ENCODE results near the gene TCN1. TPM values are rescaled to one million over a fixed set of nuclear protein-coding genes. Genes with fewer than 3 reads are reported as not detected.
"Not testable (repeated sequence)": the region's sequence is repeated elsewhere in the genome, so short reads cannot be mapped to it uniquely, and the experiment has no call there.

The TCN1 gene
- total RNA-seq, 1 donor from 2014 or later: 45.8 TPM

DNA sequence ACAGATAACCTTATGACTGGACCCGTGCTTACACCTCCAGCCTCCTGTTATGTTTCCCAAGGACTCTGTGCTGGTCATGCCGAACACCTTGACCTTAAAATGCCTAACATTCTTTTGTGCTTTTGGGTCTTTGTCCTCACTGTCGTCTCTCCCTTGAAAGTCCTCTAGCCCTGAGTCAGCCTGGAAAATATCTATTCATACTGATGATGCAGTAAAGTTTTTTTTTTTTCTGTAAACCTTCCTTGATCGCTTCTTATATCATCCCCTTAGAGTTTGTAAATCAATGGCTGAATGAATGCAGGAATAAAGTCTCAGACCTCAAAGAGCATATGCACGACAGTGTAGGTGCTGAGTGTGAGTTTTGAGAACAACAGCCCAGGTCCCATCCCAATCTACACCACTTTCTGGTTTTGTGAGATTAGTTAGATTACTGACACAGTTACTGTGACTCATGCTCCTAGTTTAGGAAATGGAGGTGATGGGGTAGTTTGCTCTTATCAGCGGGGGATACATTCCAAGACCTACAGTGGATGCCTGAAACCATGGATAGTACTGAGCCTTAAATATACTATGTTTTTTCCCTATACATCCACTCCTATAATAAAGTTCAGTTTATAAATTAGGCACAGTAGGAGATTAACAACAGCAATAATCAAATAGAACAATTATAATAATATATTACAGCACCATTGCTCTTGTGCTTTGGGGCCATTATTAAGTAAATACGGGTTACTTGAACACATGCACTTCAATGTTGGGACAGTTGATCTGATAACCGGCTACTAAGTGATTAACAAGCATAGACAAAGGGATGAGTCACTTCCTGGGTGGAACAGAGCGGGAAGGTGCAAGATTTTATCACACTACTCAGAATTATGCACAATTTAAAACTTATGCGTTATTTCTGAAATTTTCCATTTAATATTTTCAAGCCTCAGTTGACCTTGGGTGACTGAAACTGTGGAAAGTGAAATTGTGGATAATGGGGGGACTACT, 8.6 kb downstream of the TCN1 start:
- ATAC-seq: peak; percentile 55

- no peak for ATAC-seq
These were observed 11.4 kb downstream of the TCN1 start for GRCh38 chr11:59854871-59855270.

DNA sequence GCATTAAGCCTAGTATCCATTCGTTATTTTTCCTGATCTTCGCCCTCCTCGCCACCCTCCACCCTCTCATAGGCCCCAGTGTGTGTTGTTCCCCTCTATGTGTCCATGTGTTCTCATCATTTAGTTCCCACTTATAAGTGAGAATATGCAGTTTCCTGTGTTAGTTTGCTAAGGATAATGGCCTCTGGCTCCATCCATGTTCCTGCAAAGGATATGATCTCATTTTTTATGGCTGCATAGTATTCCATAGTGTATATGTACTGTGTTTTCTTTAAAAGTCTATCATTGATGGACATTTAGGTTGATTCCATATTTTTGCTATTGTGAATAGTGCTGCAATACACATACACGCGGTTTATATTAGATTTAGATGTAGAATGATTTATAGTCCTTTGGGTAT, 14.9 kb downstream of the TCN1 start:
- ATAC-seq: not testable (repeated sequence)

DNA sequence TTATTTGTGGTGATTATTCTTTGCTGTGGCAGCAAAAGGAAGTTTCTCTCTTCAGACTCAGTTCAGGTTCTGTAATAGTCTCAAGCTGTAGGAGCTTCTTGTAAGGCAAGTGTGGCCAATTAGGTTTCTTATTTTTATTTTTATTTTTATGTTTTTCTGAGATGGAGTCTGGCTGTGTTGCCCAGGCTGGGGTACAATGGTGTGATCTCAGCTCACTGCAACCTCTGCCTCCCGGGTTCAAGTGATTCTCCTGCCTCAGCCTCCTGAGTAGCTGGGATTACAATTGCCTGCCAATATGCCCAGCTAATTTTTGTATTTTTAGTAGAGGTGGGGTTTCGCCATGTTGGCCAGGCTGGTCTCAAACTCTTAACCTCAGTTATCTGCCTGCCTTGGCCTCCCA, 16.7 kb downstream of the TCN1 start:
- not testable (repeated sequence) for ATAC-seq

GRCh38 chr11:59849129-59849528, 17.2 kb downstream of the TCN1 start:
- peak; percentile 51 for ATAC-seq

DNA sequence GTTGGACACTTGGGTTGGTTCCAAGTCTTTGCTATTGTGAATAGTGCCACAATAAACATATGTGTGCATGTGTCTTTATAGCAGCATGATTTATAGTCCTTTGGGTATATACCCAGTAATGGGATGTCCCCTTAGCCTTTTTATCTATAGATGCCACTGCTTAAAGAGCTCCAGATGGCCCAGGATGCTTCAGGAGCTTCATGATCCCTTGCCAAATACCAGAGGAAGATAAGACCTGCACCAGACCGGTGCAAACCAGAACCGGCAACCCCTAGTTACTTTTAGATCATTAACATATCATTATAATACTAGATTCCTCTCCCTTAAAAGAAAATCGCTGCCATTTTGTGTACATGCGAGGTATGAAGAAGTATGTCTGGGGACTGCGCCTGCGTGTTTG, 17.8 kb downstream of the TCN1 start:
- ATAC-seq: not testable (repeated sequence)

GRCh38 chr11:59847626-59848025, 18.7 kb downstream of the TCN1 start:
- no peak for ATAC-seq

DNA sequence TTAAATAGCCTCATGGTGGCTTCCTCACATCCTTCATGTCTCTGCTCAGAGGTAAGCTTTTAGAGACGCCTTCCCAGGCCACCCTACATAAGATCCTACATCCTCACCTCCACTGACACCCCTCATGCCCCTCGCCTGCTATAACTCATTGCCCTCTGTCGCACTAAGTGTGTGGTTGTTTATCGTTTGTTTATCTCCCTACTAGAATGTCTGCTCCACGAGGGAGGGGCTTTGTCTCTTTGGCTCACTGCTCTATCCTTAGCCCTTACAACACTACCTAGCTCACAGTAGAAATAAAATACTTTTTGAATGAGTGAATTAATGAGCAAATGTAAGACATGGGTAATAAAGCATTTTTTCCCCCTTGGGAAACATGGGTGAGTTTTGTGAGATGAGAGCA, 19.7 kb downstream of the TCN1 start:
- ATAC-seq: no peak

- ATAC-seq: no peak
These were observed 20.9 kb downstream of the TCN1 start, which contains the start of gene CBLIF for GRCh38 chr11:59845399-59845798. Gene CBLIF (minus strand): TSS chr11:59845499. CDS start chr11:59845453, 46 bp downstream.

DNA sequence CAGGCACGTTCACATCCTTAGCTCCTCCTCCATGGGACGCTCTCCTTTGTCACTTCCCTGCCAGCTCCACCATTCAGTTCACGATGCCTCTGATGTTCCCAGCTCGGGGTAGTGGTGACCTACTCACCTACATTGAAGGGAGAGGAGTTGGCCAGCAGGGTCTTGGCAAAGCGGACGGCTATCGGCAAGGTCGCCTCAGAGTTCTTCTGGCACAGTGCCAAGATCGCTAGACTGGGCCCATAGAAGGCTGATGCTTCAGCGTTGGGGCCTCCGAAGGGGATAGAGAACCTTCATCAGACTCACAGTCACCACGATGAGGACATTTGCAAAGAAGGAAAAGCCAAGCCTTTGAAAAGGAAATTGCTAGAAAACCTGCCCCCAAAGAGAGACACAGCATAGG, 24.0 kb downstream of the TCN1 start:
- no peak for ATAC-seq

DNA sequence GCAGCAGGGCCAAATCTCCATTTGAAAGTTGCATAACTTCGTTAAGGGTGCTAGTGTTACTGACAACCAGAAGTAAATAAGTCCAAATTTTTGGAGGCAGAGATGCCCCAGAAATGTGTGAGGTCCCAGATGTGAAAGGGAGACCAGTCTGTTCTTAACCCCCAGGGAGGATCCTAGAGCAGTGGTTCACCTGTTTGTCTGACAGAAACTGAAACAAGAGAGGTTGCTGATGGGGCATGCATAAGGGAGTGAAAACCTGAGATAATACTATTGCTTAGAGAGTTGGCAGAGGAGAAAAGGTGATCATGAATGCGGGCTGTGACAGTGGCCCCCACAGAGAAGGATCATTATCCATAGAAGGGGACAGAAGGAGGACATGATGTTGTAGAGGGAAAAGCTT, 24.8 kb downstream of the TCN1 start:
- ATAC-seq: no peak

DNA sequence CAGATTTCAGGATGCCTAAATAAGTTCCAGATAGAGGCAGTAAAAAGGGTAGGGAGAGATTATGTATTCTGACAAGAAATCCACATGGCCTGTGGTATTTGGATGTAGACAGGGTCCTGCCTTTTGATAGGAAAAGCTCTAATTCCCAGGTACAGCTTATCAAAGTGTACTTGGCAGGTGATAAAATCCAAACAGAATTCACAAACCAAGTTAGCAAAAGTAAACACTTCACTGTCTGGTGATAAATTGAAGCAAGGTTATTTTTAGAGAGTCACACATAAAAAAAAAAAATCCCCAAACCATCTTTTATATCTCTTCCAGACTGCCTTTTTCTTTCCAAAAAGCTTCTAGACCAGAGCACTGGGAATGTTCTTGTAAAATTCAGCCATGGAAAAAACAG, 26.7 kb downstream of the TCN1 start:
- ATAC-seq: no peak

DNA sequence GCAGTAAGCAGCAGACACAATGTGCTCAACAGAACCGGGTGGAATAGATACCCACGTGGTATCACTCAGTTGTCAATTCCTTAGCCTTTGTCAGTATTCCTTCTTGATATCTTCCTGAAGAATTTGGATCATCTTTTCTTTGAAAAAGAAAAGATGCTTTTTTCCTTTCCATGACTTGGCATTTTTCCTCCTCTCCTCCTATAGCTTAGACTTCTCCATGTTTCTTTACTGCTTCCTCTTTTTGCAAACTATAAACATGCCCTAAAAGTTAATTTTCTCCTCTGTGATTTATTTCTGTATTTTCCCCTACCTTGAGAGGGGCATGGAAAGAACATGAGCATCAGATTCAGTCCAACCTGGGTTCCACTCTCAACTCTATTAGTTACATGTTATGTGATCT, 32.7 kb downstream of the TCN1 start:
- ATAC-seq: no peak

DNA sequence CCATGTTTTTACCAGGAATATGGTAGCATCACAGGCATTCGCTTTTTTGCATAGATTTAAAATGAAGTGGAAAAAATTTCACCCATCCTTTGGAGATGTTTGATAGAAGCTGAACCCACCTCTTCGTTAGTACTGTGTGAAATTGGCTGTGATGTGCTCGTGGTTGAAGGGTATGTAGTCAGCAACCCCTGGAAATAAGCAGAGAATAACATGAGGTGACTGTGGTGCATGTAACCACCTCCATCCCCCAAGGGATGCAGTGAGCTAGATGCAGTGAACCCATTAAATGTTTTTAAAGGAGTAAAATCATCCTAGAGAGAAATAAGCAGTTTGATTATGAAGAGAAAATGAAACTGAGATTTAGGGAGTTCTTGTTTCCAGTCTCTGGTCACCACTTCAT, 36.9 kb downstream of the TCN1 start:
- no peak for ATAC-seq

- ATAC-seq: peak; percentile 79
These were observed 43.2 kb downstream of the TCN1 start for GRCh38 chr11:59822989-59823566.

- no peak for ATAC-seq
These were observed 47.7 kb downstream of the TCN1 start for GRCh38 chr11:59818572-59818971.

DNA sequence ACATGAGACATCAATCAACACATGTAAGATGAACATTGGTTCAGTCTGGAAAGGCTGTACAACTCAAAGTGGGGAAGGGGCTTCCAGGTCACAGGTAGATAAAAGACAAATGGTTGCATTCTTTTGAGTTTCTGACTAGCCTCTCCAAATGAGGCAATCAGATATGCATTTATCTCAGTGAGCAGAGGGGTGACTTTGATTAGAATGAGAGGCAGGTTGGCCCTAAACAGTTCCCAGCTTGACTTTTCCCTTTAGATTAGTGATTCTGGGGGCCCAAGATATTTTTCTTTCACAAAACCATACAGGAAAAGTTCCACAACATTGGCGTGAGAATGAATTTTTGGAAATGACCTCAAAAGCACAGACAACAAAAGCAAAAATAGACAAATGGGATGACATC, 49.9 kb downstream of the TCN1 start:
- not testable (repeated sequence) for ATAC-seq

DNA sequence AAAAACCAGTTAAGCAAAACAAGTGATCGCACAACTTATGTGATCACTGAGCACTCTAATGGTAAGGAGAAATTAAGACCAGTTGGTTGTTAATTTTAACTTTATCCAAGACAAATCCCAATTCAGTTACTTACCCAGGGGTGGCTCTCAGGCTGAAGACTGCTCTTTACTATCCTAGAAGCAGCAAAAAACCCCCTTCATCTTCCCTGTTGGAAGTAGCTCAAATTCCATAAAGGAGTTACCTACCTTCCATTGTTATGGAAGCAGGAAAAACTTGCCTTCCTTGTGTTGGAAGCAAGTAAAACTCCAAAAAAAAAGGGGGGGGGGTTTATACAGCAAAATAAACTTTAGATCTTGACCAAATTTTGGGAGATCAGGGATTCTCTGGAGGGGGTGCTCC, 50.5 kb downstream of the TCN1 start:
- ATAC-seq: no peak

- ATAC-seq: no peak
These were observed 52.3 kb downstream of the TCN1 start for GRCh38 chr11:59814021-59814420.

- no peak for ATAC-seq
These were observed 52.9 kb downstream of the TCN1 start for GRCh38 chr11:59813364-59813763.

- no peak for ATAC-seq
These were observed 54.1 kb downstream of the TCN1 start for GRCh38 chr11:59812220-59812619.

GRCh38 chr11:59810911-59811259, 55.4 kb downstream of the TCN1 start:
- no peak for ATAC-seq

GRCh38 chr11:59810189-59810910, 55.9 kb downstream of the TCN1 start, which contains the start of gene MRPL16:
Gene MRPL16 (minus strand): TSS chr11:59810778. CDS start chr11:59810658, 120 bp downstream.
- ATAC-seq: peak; percentile 100
